Heart right ventricle (tissue), 16 donors: ENCODE measurements around the gene CABLES1. TPM values are rescaled to one million over a fixed set of nuclear protein-coding genes. Genes with fewer than 3 reads are reported as not detected.
A peak's percentile ranks its signal among the peaks of the same experiment; 100 is the strongest.

ENCODE experiments used
- ATAC-seq, 8 donors: fragments of 200-7000 bp; cut with Tn5 transposase; one replicate each; pipeline ENCODE4 v1.9.1; 2020; ENCODE audit warnings: mild to moderate bottlenecking in 8 of 8, moderate library complexity in 8 of 8, moderate number of reproducible peaks in 1 of 8
- DNase-seq, 2 donors: peaks; one replicate each; pipeline ENCODE4 v3.0.0-alpha.2; 2020
- H3K27ac ChIP-seq, 10 donors: fragments of 200-600 bp; sonication (generic) in 2 of 10; one replicate each; pipeline versions ENCODE4 v1.5.0 to v1.8.0; 2020 to 2022; ENCODE audit warnings: mild to moderate bottlenecking in 3 of 10
- H3K27me3 ChIP-seq, 7 donors: fragments of 200-600 bp; one replicate each; pipeline ENCODE4 v1.8.0; 2021 to 2022; ENCODE audit warnings: mild to moderate bottlenecking in 2 of 7
- H3K36me3 ChIP-seq, 9 donors: fragments of 200-600 bp; sonication (generic) in 1 of 9; one replicate each; pipeline versions ENCODE4 v1.5.0 to v1.8.0; 2020 to 2022; ENCODE audit warnings: mild to moderate bottlenecking in 2 of 9
- H3K4me1 ChIP-seq, 9 donors: fragments of 200-600 bp; sonication (generic) in 1 of 9; one replicate each; pipeline versions ENCODE4 v1.5.0 to v1.8.0; 2020 to 2022; ENCODE audit warnings: mild to moderate bottlenecking in 4 of 9
- H3K4me3 ChIP-seq, 10 donors: fragments of 200-600 bp; sonication (generic) in 2 of 10; one replicate each; pipeline versions ENCODE4 v1.5.0 to v1.8.0; 2020 to 2022; ENCODE audit warnings: mild to moderate bottlenecking in 7 of 10, moderate library complexity in 2 of 10
- H3K9me3 ChIP-seq, 11 donors: fragments of 200-600 bp in 10 of 11; sonication (generic) in 2 of 11; one replicate each; pipeline versions ENCODE4 v1.5.0 to v1.8.0; 2013 to 2022; ENCODE audit warnings: mild to moderate bottlenecking in 2 of 11, control low read depth in 1 of 11, moderate library complexity in 1 of 11
- CTCF ChIP-seq, 9 donors: fragments of 200-600 bp; sonication (generic) in 2 of 9; IDR thresholded peaks; one replicate each; pipeline versions ENCODE4 v1.5.0 to v1.8.0; 2021 to 2022; ENCODE audit warnings: antibody characterized with exemption in 9 of 9, mild to moderate bottlenecking in 5 of 9, moderate library complexity in 1 of 9
- WGBS, 2 donors: extraction: QIAGEN DNeasy Blood & Tissue Kit; methylation state at CpG; one replicate each; pipeline ENCODE4 v1.1.7; 2013; ENCODE audit warnings: inconsistent platforms in 1 of 2; 5-methylcytosine and 5-hydroxymethylcytosine counted together
- intact Hi-C, 10 donors: fragments of 100-400 bp; cut with DNase I; formaldehyde crosslinking; loops; one replicate each; pipeline versions ENCODE4 v1.11.1 to v1.14.2; 2022
- polyA plus RNA-seq, 2 donors: library from polyadenylated mRNA; stranded (reverse); fragments of 200-250 nt; gene quantifications; one replicate each; pipeline ENCODE4 v1.2.3, GENCODE V29; 2013
- total RNA-seq, 10 donors: library from RNA; stranded (reverse); fragmentation: NEBNext Ultra II Directional in 3 of 10; extraction: Animal tissue kit (Norgen Biotek cat#: 25700) in 3 of 10; gene quantifications; one replicate each; pipeline versions ENCODE4 v1.2.1 to v1.2.4, GENCODE V29; 2021 to 2023
- donor health status: Arrhythmogenic right ventricular cardiomyopathy.
- donor health status: ischemic (EF 13 %, LVEDD 7.1; RV severe dilation, severe dysfunction).
- donor health status: healthy with polysubstance abuse.
- donor health status: DM: no; HTN: yes; CAD: no.
- donor health status: DM: no; HTN: no; CAD: no.
- donor health status: ischemic (EF 25% LVEDD 6.9; RV normal size, moderate dysfunction).
- donor health status: ischemic (EF 25% LVEDD 5.7; RV mildly dilated, moderate dysfunction).
- donor health status: healthy.
- donor health status: DM: yes; HTN: yes; CAD: no.
- donor health status: Ischemic cardiomyopathy.
- donor health status: ischemic (EF 35%, LVEDD 5.7; RV mildly dilated, moderate dysfunction).
- donor health status: nonischemic (EF 11% LVEDD 7.7; RV severe dilation, severe dysfunction).
- donor health status: DM: yes; HTN: yes; CAD: no.
- donor health status: PGD.
- donor health status: ischemic (EF 29% LVEDD 5.4; RV normal size, mild dysfunction).
- donor health status: nonischemic (EF 23%, LVEDD 6.1; RV moderate dilation, normal function).

Gene CABLES1
- total and polyA plus RNA-seq, 12 donors, result 1.0 to 2.2 (median 1.8) TPM

GRCh38 chr18:23105030-23105429 is 30.3 kb upstream of the CABLES1 start:
- Histone ChIP-seq H3K4me3 (no peak overlapping the region), H3K9me3 (no peaks in the 10 kb centered on the region), H3K36me3 (no peaks in the 10 kb centered on the region), H3K27ac (no peak overlapping the region), H3K27me3 (peaks cover 0 to 6% (median 0%) of the 10 kb centered on the region in 7 donors), H3K4me1 (peaks cover 0 to 10% (median 0%) of the 10 kb centered on the region in 9 donors)
- TF ChIP-seq CTCF (IDR thresholded peaks at IDR 0.05), result no peak
- 90 to 92% methylated on average over 3 of the region's 3 CpGs for WGBS, 2 donors
- no peak for DNase-seq
- intact Hi-C loops, result loop anchor here in 1 of 10 donors (10.0 kb wide), 1 partner anchor 70 kb away; no protein-coding TSS in a partner anchor
- no peak for ATAC-seq

DNA sequence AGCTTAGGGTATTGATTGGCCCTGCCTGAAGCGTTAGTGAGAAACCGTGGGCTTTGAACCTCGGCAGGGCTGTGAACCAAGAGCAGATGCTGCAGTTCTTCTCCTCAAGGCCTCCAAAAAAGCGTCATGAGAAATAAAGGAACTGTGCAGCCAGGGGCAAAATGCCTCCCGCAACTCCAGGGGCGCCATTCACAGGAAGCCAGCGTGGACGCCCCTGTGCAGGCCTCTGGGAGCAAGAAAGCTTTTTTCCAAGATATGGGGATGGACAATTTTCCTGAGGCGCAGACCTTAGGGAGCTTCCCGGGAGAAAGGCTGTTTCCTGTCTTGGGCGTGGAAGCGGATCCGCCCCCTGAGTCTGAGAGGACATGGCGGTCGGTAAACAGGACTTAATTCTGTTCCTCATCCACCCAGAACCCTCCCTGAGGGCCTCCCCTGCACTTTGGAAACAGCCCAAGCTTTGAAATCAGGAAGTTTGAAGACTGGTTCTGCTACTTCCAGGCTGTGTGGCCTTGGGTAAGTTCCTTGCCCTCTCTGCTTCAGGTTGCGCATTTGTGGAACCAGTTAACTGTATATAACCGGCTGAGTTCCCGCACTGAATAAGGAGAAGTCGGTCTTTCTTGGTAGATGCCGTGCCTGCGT is 29.6 kb upstream of the CABLES1 start:
- no peak for TF ChIP-seq CTCF (IDR thresholded peaks at IDR 0.05)
- DNase-seq (no peak), ATAC-seq (peak in 3 of 8 donors; percentile 17 to 61 (median 35))
- Histone ChIP-seq H3K36me3 (no peaks in the 10 kb centered on the region), H3K9me3 (no peaks in the 10 kb centered on the region), H3K27ac (no peak overlapping the region), H3K27me3 (peaks cover 0 to 6% (median 0%) of the 10 kb centered on the region in 7 donors), H3K4me3 (peak overlapping the region in 2 of 10 donors; percentile 6 to 17), H3K4me1 (peaks cover 0 to 10% (median 0%) of the 10 kb centered on the region in 9 donors)
- intact Hi-C loops, result loop anchor here in 1 of 10 donors (10.0 kb wide), 1 partner anchor 71 kb away; no protein-coding TSS in a partner anchor
- 78 to 81% methylated on average over 21 of the region's 21 CpGs for WGBS, 2 donors

DNA sequence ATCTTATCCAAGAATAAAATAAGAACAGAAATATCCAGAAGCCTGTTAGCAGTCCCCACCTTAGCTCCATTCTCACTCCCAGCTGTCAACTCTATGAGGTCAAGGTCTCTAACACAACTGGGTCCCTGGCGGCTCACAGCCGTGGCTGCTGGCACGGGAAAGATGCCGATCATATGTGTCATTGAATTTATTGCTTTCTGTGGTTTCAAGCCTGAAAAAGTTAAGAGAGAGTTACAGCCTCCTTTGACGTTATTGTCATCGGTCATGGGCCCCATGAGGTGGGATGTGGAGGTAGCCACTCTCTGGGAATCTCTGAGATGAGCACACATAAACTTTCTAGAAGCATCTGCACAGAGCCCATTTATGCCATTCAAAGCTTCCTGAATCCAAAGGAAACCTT is 28.7 kb upstream of the CABLES1 start:
- DNase-seq (no peak), ATAC-seq (peak in 2 of 8 donors; percentile 37 to 40)
- H3K27me3 ChIP-seq, result peaks cover 0 to 6% (median 0%) of the 10 kb centered on the region in 7 donors
- 54 to 61% methylated on average over 6 of the region's 6 CpGs for WGBS, 2 donors
- no peak overlapping the region for H3K27ac ChIP-seq
- no peak for TF ChIP-seq CTCF (IDR thresholded peaks at IDR 0.05)
- H3K4me3 ChIP-seq, result no peak overlapping the region
- intact Hi-C loops, result loop anchor here in 1 of 10 donors (10.0 kb wide), 1 partner anchor 72 kb away; no protein-coding TSS in a partner anchor
- H3K9me3 ChIP-seq, result peaks cover 0 to 4% (median 0%) of the 10 kb centered on the region in 11 donors
- peaks cover 0 to 10% (median 0%) of the 10 kb centered on the region in 9 donors for H3K4me1 ChIP-seq
- H3K36me3 ChIP-seq, result no peaks in the 10 kb centered on the region

DNA sequence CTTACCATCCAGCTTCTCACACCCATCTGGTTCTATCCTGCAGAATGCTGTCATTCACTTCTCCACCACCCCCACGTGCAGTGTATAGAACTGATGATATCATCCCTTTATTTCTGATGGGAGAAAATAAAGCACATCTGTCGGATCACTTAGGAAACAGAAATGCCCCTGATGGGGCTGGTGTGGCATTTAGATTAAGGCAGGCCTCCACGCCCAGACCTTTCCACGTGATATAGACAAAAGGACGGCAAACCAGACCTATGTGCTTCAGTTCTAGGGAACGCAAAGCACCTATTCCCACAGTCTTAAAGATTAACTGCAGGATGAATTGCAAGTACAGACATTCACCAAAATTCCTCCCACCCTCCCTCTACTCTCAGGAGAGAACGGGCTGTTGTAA is 27.6 kb upstream of the CABLES1 start:
- no peak for ATAC-seq
- intact Hi-C loops, result loop anchor here in 1 of 10 donors (10.0 kb wide), 1 partner anchor 73 kb away; no protein-coding TSS in a partner anchor
- H3K27me3 ChIP-seq, result peaks cover 0 to 4% (median 0%) of the 10 kb centered on the region in 7 donors
- H3K36me3 ChIP-seq, result no peaks in the 10 kb centered on the region
- peaks cover 0 to 13% (median 0%) of the 10 kb centered on the region in 11 donors for H3K9me3 ChIP-seq
- peaks cover 0 to 10% (median 0%) of the 10 kb centered on the region in 9 donors for H3K4me1 ChIP-seq
- no peak for DNase-seq
- H3K4me3 ChIP-seq, result no peak overlapping the region
- TF ChIP-seq CTCF (IDR thresholded peaks at IDR 0.05), result no peak
- WGBS, 2 donors, result 56 to 64% methylated on average over 7 of the region's 7 CpGs
- no peak overlapping the region for H3K27ac ChIP-seq
